GM18909 (cell line): ENCODE results near the gene NPAS4.
A peak's percentile ranks its signal among the peaks of the same experiment; 100 is the strongest.
"Not testable (repeated sequence)": the region's sequence is repeated elsewhere in the genome, so short reads cannot be mapped to it uniquely, and the experiment has no call there.

Experiments used
- ATAC-seq: cut with Tn5 transposase; IDR thresholded peaks from one replicate; pipeline ENCODE4 v1.9.1; 2021; ENCODE audit warnings: mild to moderate bottlenecking; ENCODE audit not compliant: unreplicated experiment, poor library complexity

NPAS4 gene

DNA sequence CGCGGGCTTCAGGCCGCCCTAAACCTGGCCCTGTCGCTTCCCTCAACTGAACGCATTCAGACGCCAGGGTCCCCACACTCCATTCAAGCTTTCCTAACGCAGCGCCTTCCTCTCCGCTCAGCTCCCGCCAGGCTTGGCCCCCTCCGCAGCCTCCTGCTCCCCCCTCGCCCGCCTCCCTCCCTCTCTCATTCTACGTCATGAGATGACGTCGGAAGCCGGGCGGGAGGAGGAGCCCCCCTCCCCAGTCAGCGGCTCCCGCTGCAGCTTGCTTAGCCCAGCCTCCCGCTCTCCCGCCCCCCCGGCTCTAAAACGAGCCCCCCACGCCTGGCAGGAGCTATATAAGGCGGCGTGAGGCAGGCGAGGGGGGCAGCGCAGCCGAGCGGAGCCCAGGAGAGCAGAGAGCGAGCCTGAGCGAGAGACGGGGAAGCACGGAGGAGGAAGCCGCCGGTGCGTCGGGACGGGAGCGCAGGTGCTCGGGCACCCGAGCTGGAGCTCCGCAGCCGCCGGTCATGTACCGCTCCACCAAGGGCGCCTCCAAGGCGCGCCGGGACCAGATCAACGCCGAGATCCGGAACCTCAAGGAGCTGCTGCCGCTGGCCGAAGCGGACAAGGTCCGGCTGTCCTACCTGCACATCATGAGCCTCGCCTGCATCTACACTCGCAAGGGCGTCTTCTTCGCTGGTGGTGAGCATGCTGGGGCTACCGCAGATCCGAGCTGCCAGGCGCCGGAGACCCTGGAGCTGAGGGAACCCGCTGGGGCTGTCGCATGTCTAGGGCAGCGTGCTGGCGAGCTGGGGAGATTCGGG, at the start of gene NPAS4:
Gene NPAS4 (plus strand): TSS at position 365 of the 806 bp plus-strand sequence. CDS start 145 bp downstream, at position 510.
- no peak for ATAC-seq

DNA sequence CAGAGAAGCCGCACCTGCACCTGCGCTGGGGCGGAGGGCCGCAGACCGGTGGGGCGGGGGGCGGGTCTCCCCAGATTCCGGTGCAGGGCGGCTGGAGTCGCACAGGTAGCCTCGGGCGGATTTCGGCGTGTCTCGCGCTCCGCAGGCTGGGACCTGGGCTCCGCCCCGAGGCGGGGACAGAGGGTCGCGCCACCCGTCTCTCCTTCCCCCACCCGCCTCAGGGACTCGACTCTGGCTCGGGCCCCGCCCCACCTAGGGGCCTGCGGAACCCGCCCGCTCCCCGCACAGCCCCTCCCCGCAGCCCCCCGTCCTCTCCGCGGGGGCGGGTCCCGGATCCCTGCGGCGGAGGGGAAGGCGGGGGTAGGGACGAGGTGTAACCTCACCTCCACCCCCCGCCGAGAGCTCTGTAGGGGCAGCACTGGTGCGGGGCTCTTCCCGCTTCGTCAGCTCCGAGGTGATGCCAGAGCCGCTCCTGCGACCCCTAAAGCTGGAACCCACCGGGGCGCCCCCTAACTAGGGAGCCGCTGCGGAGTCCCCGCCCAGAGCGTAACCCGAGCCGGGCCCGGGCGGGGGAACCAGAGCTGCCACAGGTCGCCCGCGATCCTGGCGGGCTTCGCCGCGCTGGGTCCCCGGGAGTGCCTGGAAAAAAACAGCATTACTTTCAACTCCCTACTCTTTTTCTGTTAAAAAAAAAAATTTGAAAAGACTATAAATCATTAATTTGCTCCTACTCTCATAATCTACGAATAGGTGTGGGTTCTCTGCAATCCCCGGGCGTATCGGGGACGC, 49.0 kb upstream of the NPAS4 start, which contains the start of gene SLC29A2:
Gene SLC29A2 (minus strand): TSS at position 134 of the 789 bp plus-strand sequence. CDS start 169 bp downstream, outside the sequence.
- ATAC-seq, result peak; percentile 74

DNA sequence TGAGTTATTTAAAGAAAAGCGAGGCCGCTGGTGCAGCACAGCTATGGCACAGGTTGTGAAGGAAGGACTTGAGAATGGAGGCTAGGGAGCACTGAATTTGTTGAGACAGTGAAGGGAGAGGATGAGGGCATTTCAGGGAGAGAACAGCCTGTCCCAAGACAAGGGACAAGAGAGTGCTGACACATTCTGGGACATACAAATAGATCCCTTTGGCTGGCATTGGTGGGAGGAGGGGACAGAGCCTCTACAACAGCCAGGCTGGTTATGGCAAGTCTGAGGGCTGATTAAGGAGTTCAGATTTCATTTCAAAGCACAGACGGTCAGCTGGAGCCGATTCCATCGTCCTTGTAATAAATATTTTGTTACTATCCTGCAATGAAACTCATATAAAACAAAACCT, 47.6 kb upstream of the NPAS4 start:
- ATAC-seq, result no peak

DNA sequence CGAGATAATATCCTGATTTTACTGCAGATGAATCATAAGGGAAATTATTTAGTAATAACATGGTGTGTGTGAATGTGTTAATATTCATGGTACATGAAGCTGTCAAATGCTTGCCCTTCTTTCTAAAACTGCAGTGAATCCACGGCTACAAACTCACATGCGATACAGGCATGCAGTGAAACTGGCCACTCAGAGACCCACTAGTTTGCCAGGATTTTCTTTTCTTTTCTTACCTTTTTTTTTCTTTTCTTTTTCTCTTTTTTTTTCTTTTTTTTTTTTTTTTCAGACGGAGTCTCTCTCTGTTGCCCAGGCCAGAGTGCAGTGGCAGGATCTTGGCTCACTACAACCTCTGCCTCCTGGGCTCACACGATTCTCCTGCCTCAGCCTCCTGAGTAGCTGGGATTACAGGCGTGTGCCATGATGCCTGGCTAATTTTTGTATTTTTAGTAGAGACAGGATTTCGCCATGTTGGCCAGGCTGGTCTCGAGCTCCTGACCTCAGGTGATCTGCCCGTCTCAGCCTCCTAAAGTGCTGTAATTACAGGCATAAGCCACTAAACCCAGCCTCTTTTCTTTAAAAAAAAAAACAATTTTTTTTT, 47.0 kb upstream of the NPAS4 start:
- not testable (repeated sequence) for ATAC-seq

DNA sequence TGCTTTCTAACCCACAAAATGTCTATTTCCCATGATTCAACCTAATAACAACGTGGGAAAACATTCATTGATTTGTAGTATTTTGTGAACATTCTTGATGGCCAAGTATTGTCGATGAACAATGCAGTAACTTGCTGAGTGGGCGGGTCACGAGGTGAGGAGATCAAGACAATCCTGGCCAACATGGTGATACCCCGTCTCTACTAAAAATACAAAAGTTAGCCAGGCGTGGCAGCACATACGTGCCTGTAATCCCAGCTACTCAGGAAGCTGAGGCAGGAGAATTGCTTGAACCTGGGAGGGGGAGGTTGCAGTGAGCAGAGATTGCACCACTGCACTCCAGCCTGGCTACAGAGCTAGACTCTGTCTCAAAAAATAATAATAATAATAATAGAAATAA, 40.6 kb upstream of the NPAS4 start:
- not testable (repeated sequence) for ATAC-seq

DNA sequence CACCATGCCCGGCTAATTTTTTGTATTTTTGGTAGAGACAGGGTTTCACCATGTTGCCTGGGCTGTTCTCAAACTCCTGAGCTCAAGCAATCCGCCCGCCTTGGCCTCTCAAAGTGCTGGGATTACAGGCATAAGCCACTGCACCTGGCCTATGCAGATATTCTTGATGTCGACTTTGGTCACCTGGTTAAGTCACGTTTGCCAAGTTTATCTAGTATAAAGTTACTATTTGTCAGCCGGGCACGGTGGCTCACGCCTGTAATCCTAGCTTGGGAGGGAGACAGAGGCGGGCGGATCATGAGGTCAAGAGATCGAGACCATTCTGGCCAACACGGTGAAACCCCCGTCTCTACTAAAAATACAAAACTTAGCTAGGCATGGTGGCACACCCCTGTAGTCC, 36.5 kb upstream of the NPAS4 start:
- not testable (repeated sequence) for ATAC-seq

DNA sequence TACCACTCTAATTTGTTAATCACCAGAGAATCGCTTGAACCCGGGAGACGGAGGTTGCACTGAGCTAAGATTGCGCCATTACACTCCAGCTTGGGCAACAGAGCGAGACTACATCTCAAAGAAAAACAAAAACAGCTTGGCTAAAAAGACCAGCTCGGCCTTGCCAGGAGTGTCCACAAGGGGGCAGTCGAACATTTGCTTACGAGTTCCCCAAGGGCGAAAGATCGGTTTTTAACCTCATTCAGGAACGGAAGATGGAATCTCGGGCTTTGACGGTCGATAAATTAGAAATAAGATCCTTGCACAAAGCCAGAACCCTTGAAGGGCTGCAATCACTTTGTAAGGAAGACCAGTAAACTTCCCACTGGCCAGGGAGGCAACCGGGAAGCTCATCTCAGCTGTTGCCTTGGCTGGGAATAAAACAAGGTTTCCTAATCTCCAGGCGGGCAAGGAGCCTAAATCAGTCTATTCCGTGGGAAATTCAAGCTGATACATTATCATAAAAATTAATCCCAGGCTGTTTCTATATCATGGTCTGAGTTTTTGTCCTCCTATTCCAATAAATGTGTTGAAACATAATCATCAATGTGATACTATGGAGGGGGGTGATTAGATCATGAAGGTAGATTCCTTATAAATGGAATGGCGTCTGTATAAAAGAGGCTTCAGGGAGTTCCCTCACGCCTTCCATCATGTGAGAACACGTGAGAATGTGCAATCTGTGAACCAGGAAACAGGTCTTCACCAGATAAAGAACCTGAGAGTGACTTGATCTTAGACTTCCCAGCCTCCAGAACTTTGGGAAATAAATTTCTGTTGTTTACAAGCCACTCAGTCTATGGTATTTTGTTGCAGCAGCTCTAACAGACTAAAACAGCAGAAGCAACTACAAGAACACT, 34.4 kb upstream of the NPAS4 start:
- no peak for ATAC-seq

DNA sequence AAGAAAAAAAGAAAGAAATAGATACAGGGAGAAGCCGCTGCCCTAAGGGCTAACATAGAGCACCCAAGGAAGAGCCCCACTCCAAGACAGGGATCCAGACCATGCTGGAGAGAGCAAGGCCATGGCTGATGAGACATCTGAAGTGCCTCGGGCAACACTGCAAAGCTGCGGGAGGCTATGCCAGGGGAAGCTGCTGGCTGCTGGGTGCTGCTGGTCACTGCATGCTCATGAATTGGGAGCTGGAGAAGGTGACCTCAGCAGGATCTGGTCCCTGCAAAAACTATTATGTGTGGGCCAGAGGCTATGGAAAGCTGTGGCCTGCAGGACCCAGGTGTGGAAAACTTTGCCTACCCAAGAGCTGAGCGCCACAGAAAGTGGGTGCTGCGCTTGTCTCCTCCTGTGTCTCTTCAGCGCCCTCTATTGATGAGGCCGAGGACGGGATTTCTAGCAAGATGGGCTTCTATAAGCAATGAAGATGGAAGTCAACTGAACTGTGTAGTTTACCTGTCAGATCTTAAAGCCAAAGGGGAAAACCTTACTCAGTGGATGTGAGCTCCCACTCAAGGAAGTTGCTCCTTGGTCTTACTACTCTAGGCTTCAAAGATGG, 32.0 kb upstream of the NPAS4 start:
- ATAC-seq, result no peak

DNA sequence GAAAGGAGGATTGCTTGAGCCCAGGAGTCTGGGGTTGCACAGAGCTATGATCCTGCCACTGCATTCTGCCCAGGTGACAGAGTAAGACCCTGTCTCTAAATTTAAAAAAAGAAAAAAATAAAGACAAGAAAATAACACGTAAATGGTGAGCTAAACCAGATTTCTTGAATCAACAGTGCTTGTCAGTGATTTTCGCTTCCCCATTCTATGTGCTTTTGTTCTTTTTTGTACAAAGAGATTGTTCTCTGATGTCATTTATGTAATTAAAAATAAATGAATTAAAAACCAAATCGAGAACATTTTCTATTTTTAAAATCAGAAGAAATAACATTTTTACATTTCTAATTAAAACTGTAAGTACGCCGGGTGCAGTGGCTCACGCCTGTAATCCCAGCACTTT, 29.5 kb upstream of the NPAS4 start:
- no peak for ATAC-seq

DNA sequence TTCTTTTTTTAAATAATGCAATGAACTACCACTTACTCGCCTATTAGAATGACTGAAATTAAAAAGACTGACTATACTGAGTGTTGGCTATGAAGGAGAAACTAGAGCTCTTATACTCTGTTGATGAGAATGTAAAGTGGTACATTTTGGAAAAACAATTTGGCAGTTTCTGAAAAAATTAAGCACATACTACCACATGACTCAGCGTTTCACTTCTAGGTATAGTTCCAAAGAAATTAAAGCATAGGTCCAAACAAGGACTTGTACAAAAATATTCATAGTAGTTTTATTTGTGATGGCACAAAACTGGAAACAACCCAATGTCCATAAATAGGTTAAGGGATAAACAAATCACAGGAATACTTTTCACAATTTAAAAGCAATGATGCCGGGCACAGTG, 26.9 kb upstream of the NPAS4 start:
- ATAC-seq, result no peak

DNA sequence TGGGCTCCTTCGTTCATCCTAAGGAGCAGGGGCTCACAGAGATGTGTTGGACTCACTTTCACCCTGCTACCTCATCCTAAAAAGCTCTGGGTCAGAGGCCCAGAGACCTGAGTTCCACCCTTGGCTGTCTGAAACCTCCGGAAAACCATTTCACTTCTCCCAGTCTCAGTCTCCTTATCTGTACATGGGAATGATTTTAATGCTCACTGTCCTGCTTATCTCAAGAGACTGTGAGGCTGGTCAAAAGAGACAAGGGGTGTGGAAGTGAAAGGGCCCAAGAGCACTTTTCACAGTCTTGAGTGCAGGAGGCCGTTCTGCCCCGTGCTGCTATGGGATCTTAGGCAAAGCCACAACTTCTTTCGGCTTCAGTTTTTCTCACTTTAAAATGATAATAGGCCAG, 13.2 kb upstream of the NPAS4 start:
- no peak for ATAC-seq

DNA sequence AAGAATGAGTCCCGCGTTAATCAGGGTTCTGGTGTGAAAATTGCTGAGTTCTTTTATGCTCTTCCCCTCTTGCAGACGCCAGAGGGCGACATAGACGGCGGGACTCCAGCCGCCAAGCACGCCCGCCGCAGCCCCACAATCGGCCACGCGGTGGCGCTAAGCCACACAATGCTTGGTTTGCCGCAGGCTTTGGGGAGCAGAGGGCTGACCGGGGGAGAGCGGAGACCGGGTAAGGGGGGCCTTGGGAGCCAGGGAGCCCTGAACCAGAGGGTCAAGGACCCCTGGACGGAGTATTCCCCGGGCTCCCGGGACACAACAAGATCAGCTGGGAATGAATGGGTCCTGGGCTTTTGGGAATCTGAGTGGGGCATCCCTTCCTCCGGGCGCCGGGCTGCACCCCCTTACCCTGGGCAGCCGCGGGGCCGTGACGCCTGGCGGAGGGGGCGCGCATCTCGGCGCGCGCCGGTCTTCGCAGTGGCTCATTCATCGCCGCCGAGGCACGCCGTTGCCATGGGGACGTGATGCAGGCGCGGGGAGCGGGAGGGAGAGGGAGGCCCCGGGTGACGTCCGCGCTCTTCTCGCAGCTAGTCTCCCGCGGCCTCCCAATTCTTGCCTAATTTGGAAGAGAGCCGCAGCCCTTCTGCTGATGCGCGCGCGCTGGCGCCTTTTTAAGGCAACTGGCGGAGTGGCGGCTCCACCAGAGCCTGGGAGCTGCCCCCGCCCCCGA, 12.2 kb upstream of the NPAS4 start:
- peak; percentile 68 for ATAC-seq

DNA sequence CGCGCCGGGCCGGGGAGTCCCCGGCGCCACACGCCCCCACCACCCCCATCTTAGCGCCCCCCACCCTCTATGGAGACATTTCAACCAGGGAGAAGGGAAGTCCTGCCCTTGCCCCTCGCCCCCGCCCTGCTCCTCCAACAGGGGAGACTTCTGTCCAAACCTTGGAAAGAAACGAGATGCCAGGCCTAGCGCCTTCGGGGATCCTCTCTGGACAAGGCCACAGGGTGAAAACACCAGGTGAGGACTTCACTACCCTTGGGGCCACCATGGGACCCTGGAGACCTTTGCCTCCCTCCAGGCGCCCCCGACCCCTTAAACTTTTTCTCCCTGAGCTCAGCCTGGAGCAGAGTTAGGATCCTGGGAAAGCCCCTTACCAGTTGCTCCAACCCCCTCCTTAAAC, 11.6 kb upstream of the NPAS4 start:
- ATAC-seq, result no peak

DNA sequence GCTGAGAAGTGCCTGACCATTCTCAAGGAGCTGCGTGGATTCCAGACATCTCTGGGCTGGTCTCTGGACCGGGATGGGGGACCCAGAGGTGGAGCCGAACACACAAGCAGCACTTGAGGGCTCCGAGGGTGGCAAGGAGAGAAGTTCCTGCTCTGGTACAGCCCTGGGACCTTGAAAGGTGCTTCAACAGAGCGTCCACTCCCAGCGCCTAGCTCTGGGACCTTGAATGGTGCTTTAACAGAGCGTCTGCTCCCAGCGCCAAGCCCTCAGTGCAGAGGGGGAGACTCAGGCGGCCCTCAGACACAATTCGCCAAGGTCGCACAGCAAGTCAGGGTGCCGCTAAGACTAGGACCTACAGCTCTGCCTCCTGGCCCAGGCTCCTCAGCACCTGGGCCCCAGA, 10.6 kb upstream of the NPAS4 start:
- ATAC-seq, result no peak

DNA sequence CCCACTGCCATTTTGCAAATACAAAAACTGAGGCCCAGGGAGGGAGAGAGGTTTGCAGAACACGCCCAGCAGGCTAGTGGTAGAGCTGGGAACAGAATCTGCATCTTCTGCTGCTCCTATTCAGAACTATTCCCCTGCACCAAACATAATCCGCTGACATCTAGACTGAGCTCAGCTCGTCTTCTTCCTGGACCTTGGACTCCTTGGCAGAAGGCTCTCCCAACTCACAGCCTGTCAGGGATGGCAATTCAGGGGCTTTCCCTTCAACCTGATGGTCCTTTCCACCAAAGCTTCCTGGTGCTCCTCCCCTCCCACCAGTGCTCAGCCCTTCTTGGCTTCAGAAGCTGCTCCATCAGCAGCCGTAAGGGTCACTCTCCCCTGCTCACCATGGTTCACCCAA, 9.5 kb upstream of the NPAS4 start:
- no peak for ATAC-seq

DNA sequence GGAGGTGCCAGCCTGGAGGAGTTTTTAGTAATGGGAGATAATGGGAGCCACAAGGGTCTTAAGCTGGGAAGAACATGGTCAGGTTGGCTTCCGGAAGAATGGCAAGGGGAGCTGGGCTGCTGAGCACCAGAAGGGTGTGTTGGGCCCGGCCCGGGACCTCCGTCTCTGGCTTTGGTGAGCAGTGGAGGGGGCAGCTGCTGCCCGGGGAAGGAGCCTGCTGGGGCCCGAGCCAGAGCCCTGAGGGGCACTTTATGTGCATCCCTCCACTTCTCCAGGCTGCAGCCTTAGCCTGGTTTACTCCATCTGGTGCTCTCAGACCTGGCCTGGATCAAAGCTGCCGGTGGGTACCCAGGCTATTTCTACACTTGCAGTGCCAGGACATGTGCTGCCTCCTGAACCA, 8.7 kb upstream of the NPAS4 start:
- no peak for ATAC-seq

DNA sequence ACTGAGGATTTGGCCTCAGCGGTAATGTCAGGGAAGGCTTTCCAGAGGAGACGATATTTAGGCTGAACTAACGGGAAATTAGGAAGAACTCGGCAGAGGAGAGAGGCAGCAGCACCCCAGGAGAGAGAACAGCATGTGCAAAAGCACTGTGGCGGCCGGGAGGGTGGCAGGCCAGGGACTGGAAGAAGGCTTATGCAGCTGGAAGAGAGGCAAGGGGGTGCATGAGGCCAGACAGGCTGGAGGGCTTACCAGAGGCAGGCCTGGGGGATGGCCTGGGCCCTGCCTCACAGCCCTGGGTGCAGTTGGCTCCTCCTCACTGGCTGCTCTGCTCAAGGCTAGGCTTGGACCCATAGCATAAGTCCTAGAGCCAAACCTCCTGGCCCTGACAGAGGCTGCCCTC, 7.7 kb upstream of the NPAS4 start:
- ATAC-seq, result no peak

DNA sequence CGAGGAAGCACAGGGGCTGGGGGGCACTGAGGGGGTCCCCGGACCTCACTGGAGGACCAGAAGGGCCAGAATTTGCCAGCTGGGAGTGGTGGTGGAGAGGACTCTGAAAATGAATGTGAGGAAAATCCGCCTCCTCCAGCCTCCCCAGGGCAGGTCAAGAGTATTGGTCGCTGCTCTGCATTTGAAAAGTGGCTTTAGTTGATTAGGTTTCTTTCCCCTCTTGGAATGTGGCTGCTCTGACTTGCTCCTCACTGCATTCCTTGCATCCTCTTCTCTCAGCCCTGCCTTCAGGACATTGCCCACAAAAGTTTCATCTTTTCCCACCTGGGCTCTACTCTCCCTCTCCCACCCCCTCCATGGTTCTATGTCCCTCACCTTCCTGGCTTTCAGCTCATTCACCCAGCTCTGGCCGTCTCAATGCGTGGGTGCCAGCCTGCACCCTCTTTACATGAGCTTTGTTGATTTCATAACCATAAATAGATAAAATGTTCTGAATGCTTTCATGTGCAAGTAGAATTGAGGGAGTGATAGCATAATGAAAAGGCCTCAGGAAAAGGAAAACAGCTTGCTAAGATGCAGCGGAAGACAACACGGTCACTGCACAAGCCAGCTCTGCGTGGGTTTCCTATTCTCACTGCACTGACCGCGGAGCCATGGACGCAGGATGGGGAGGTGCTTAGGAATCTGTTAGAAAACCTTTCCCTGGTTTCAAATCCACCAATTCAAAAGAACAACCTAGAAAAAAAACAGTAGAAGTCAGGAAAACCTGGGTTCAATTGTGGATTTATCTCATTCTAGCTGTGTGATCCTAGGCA, 6.5 kb upstream of the NPAS4 start:
- no peak for ATAC-seq
